SK-N-SH (cell line): ENCODE measurements around the gene GALNT13. TPM values are rescaled to one million over a fixed set of nuclear protein-coding genes. Genes with fewer than 3 reads are reported as not detected.

ENCODE experiments used
- CTCF ChIA-PET: fragments of 300-600, 350-600 bp; formaldehyde crosslinking; extraction: SDS; loops from one replicate; lab custom pipeline; 2021; lab: Yijun Ruan, JAX
- POLR2A ChIA-PET: fragments of 350-600 bp; sonication (Branson Sonifier 250); formaldehyde crosslinking; extraction: SDS; loops from one replicate; lab custom pipeline; 2020; ENCODE audit warnings: antibody characterized with exemption, inconsistent platforms; lab: Yijun Ruan, JAX
- DNase-seq: peaks from one replicate; pipeline ENCODE4 v3.0.0; 2012
- H2AFZ ChIP-seq: fragments of 200-600 bp; sonication (generic); 2 replicates; pipeline ENCODE4 v1.8.1; 2016; ENCODE audit warnings: antibody characterized with exemption, mild to moderate bottlenecking, low read depth
- H3F3A ChIP-seq: fragments of 200-600 bp; sonication (generic); replicated peaks from 2 replicates; pipeline ENCODE3; 2016; ENCODE audit warnings: antibody characterized with exemption, mild to moderate bottlenecking; ENCODE audit not compliant: insufficient read depth
- H3K27ac ChIP-seq, 2 experiments: fragments of 200-500 bp in 1 of 2; fragments of 200-600 bp in 1 of 2; sonication (Bioruptor generic) in 1 of 2; sonication (generic), shearing (Covaris generic) in 1 of 2; 2 replicates each; pipeline versions ENCODE4 v1.5.1 to v1.6.1; 2014 to 2016; ENCODE audit warnings: low read depth in 2 of 2, inconsistent platforms in 1 of 2, low read length in 1 of 2, mild to moderate bottlenecking in 1 of 2, mixed read lengths in 1 of 2
- H3K27me3 ChIP-seq: fragments of 200-600 bp; sonication (generic), shearing (Covaris generic); 2 replicates; pipeline ENCODE4 v1.6.1; 2016; ENCODE audit warnings: mixed run types; ENCODE audit not compliant: insufficient read depth
- H3K36me3 ChIP-seq, 2 experiments: fragments of 200-500 bp in 1 of 2; fragments of 200-600 bp in 1 of 2; sonication (Bioruptor generic) in 1 of 2; sonication (generic) in 1 of 2; replicated peaks in 1 of 2; 2 replicates each; pipeline versions ENCODE3 to v1.5.1; 2014 to 2016; ENCODE audit warnings: low read length in 1 of 2, mild to moderate bottlenecking in 1 of 2; ENCODE audit not compliant: insufficient read depth in 2 of 2, control insufficient read depth in 1 of 2
- H3K4me1 ChIP-seq, 2 experiments: fragments of 200-500 bp in 1 of 2; fragments of 200-600 bp in 1 of 2; sonication (Bioruptor generic) in 1 of 2; sonication (generic), shearing (Covaris generic) in 1 of 2; 2 replicates each; pipeline versions ENCODE4 v1.5.1 to v1.6.1; 2014 to 2016; ENCODE audit warnings: low read depth in 1 of 2, low read length in 1 of 2, mixed run types in 1 of 2; ENCODE audit not compliant: insufficient read depth in 2 of 2, control insufficient read depth in 1 of 2
- H3K4me2 ChIP-seq: fragments of 200-600 bp; sonication (generic), shearing (Covaris generic); 2 replicates; pipeline ENCODE4 v1.6.1; 2017; ENCODE audit warnings: mixed run types
- H3K4me3 ChIP-seq, 2 experiments: fragments of 200-500 bp in 1 of 2; fragments of 200-600 bp in 1 of 2; sonication (Bioruptor generic) in 1 of 2; sonication (generic), shearing (Covaris generic) in 1 of 2; 2 replicates each; pipeline versions ENCODE4 v1.5.1 to v1.8.1; 2014 to 2016; ENCODE audit warnings: low read depth in 2 of 2, inconsistent platforms in 1 of 2, low read length in 1 of 2, mild to moderate bottlenecking in 1 of 2, mixed read lengths in 1 of 2, moderate library complexity in 1 of 2
- H3K79me2 ChIP-seq: fragments of 200-600 bp; sonication (generic); 2 replicates; pipeline ENCODE4 v1.8.1; 2017; ENCODE audit warnings: mild to moderate bottlenecking; ENCODE audit not compliant: insufficient read depth
- H3K9ac ChIP-seq: fragments of 200-600 bp; sonication (generic); 2 replicates; pipeline ENCODE4 v1.6.1; 2017; ENCODE audit warnings: mixed run types
- H3K9me2 ChIP-seq: fragments of 200-600 bp; sonication (generic); 2 replicates; pipeline ENCODE4 v1.6.1; 2017; ENCODE audit warnings: mixed run types
- H3K9me3 ChIP-seq: fragments of 200-600 bp; sonication (generic); 2 replicates; pipeline ENCODE4 v1.6.1; 2017; ENCODE audit warnings: mixed run types, mild to moderate bottlenecking, moderate library complexity
- H4K20me1 ChIP-seq: fragments of 200-600 bp; sonication (generic); 2 replicates; pipeline ENCODE4 v1.6.1; 2017; ENCODE audit warnings: mild to moderate bottlenecking, mixed run types; ENCODE audit not compliant: insufficient read depth
- CHD2 ChIP-seq: fragments of 150-350 bp; IDR thresholded peaks from 2 replicates; pipeline ENCODE4 v1.6.1; 2018; ENCODE audit warnings: low read length; ENCODE audit not compliant: partially characterized antibody
- ELF1 ChIP-seq: IDR thresholded peaks from 2 replicates; pipeline ENCODE4 v1.4.0; 2012
- FOXM1 ChIP-seq: IDR thresholded peaks from 2 replicates; pipeline ENCODE4 v1.4.0; 2012; ENCODE audit warnings: low read depth, mild to moderate bottlenecking
- NFIC ChIP-seq: IDR thresholded peaks from 2 replicates; pipeline ENCODE4 v1.4.0; 2012; ENCODE audit warnings: borderline replicate concordance
- PBX3 ChIP-seq: IDR thresholded peaks from 2 replicates; pipeline ENCODE4; 2012
- POLR2AphosphoS5 ChIP-seq: IDR thresholded peaks from 2 replicates; pipeline ENCODE4 v1.6.1; 2012; ENCODE audit warnings: low read depth, low read length
- RAD21 ChIP-seq: IDR thresholded peaks from 2 replicates; pipeline ENCODE4 v1.6.1; 2012; ENCODE audit warnings: mild to moderate bottlenecking, low read length
- TEAD4 ChIP-seq: IDR thresholded peaks from 2 replicates; pipeline ENCODE4 v1.4.0; 2012; ENCODE audit warnings: mild to moderate bottlenecking, borderline replicate concordance; ENCODE audit not compliant: insufficient read depth
- USF2 ChIP-seq: fragments of 150-350 bp; IDR thresholded peaks from 2 replicates; pipeline ENCODE4 v1.6.1; 2017; ENCODE audit warnings: antibody characterized with exemption, low read length, low read depth, borderline replicate concordance
- WGBS: methylation state at CpG from one replicate; pipeline ENCODE4 v1.1.6; 2017; ENCODE audit warnings: low lambda C conversion rate; 5-methylcytosine and 5-hydroxymethylcytosine counted together
- polyA plus RNA-seq, 3 experiments: library from polyadenylated mRNA; depleted of rRNA; stranded (reverse); fragments of >200 nt; gene quantifications; 2 replicates each; pipeline ENCODE4 v1.2.3, GENCODE V29; 2012
- TF ChIP-seq, protein P1 (sequence below): IDR thresholded peaks from 2 replicates; pipeline ENCODE4 v1.4.0; 2012; ENCODE audit warnings: low read depth, borderline replicate concordance

GALNT13 gene
- polyA plus RNA-seq, 1 of the 3 experiments (the other 2 are of a cell fraction), result 0.33 TPM

GRCh38 chr2:154067124-154067523 lies 195.4 kb downstream of the GALNT13 start:
- H3K79me2 ChIP-seq, result no peaks in the 10 kb centered on the region

DNA sequence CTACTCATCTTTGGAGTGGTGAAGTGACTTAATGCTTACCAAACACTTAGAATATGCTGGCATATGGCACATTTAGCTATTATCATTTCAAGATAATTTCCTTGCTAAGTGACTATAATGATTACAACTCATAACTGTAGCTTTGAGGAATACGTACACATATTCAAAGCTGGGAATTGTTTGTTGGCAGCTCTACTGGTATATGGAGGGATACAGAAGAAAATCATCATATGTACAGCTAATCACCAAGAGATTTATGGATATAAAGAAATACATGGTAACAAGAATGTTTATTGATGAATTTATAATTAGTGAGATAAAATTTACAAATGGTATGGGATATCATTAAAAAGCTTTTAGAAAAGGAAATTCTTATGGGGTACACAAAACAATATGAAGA lies 207.2 kb downstream of the GALNT13 start:
- POLR2A ChIA-PET, result no interaction called here
- TF ChIP-seq CHD2, result no peak
- TF ChIP-seq, protein P1, sequence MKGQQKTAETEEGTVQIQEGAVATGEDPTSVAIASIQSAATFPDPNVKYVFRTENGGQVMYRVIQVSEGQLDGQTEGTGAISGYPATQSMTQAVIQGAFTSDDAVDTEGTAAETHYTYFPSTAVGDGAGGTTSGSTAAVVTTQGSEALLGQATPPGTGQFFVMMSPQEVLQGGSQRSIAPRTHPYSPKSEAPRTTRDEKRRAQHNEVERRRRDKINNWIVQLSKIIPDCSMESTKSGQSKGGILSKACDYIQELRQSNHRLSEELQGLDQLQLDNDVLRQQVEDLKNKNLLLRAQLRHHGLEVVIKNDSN, result no peak
- H3K4me1 ChIP-seq, result no peaks in the 10 kb centered on the region
- H3K9ac ChIP-seq, result no peak overlapping the region
- H3K27ac ChIP-seq, result no peak overlapping the region
- no peaks in the 10 kb centered on the region for H3K27me3 ChIP-seq
- no peaks in the 10 kb centered on the region for H3K9me3 ChIP-seq
- no peak overlapping the region for H3K4me2 ChIP-seq
- WGBS, result 25% methylated on average over 1 of the region's 1 CpG
- H3F3A ChIP-seq, result no peaks in the 10 kb centered on the region
- no peaks in the 10 kb centered on the region for H3K36me3 ChIP-seq
- CTCF ChIA-PET, result interaction anchor here (1.0 to 1.5 kb wide), 2 partner anchors 9 to 12 kb away, joined by 3 read pairs; no protein-coding TSS in a partner anchor
- H2AFZ ChIP-seq, result no peak overlapping the region
- H3K9me2 ChIP-seq, result no peaks in the 10 kb centered on the region
- H3K4me3 ChIP-seq, result no peak overlapping the region
- no peak for DNase-seq
- H4K20me1 ChIP-seq, result no peaks in the 10 kb centered on the region
- H3K79me2 ChIP-seq, result no peaks in the 10 kb centered on the region

More at GRCh38 chr2:154067124-154067523, 195.4 kb downstream of the GALNT13 start:
- Histone ChIP-seq H3K27me3 (no peaks in the 10 kb centered on the region), H2AFZ (no peak overlapping the region), H3K4me2 (no peak overlapping the region), H3K36me3 (peaks cover 0 to 2% of the 10 kb centered on the region in 2 experiments), H3K27ac (no peak overlapping the region), H3K9me2 (no peaks in the 10 kb centered on the region), H4K20me1 (no peaks in the 10 kb centered on the region), H3K9me3 (no peaks in the 10 kb centered on the region), H3F3A (no peaks in the 10 kb centered on the region), H3K9ac (no peak overlapping the region), H3K4me1 (no peaks in the 10 kb centered on the region), H3K4me3 (no peak overlapping the region)
- POLR2A ChIA-PET, result no interaction called here
- CTCF ChIA-PET, result interaction anchor here (0.6 kb wide), 1 partner anchor 99 kb away, joined by 3 read pairs; no protein-coding TSS in a partner anchor
- no peak for TF ChIP-seq PBX3
- no peak for TF ChIP-seq POLR2AphosphoS5
- no peak for TF ChIP-seq USF2
- TF ChIP-seq RAD21, result no peak
- TF ChIP-seq CHD2, result no peak
- no peak for TF ChIP-seq TEAD4
- TF ChIP-seq FOXM1, result no peak
- no peak for TF ChIP-seq NFIC
- no peak for TF ChIP-seq ELF1
- no peak for DNase-seq
